IMR-90 (cell line): ENCODE data around the gene GIMAP7. TPM values are rescaled to one million over a fixed set of nuclear protein-coding genes. Genes with fewer than 3 reads are reported as not detected.

Experiments
- polyA plus RNA-seq, 3 experiments: library from polyadenylated mRNA; depleted of rRNA; stranded (reverse); fragments of >200 nt; gene quantifications; 2 replicates each; pipeline ENCODE4 v1.2.3, GENCODE V29; 2012; ENCODE audit warnings: low replicate concordance in 1 of 3
- total RNA-seq: library from RNA; depleted of rRNA; stranded (reverse); fragments of >200 nt; gene quantifications from 2 replicates; pipeline ENCODE4 v1.2.3, GENCODE V29; 2012; rRNA removed

Gene GIMAP7
- total and polyA plus RNA-seq, 2 of the 4 experiments (the other 2 are of a cell fraction): not detected

Other genes starting within 250 kb of the GIMAP7 start
- not detected in 2 replicates for gene LRRC61, start 191.5 kb upstream of the GIMAP7 start, total RNA-seq
- gene LRRC61, start 191.5 kb upstream of the GIMAP7 start, polyA plus RNA-seq (2012; rRNA removed): 0.06 and 0.07 TPM in 2 replicates
- not detected in 2 replicates for gene ACTR3C, start 191.3 kb upstream of the GIMAP7 start, total RNA-seq
- not detected in 2 replicates for gene ACTR3C, start 191.3 kb upstream of the GIMAP7 start, polyA plus RNA-seq (2012; rRNA removed)
- gene RARRES2, start 173.2 kb upstream of the GIMAP7 start, total RNA-seq: not detected in 2 replicates
- 1.4 and 1.6 TPM in 2 replicates for gene RARRES2, start 173.2 kb upstream of the GIMAP7 start, polyA plus RNA-seq (2012; rRNA removed)
- 19.4 and 20.6 TPM in 2 replicates for gene REPIN1, start 146.1 kb upstream of the GIMAP7 start, total RNA-seq
- 50.6 and 59.7 TPM in 2 replicates for gene REPIN1, start 146.1 kb upstream of the GIMAP7 start, polyA plus RNA-seq (2012; rRNA removed)
- 1.4 TPM in 2 replicates for gene ZNF775, start 135.5 kb upstream of the GIMAP7 start, total RNA-seq
- 2.6 and 4.0 TPM in 2 replicates for gene ZNF775, start 135.5 kb upstream of the GIMAP7 start, polyA plus RNA-seq (2012; rRNA removed)
- not detected in 2 replicates for gene GIMAP8, start 64.2 kb upstream of the GIMAP7 start, total RNA-seq
- not detected in 2 replicates for gene GIMAP8, start 64.2 kb upstream of the GIMAP7 start, polyA plus RNA-seq (2012; rRNA removed)
- not detected in 2 replicates for gene GIMAP4, start 52.5 kb downstream of the GIMAP7 start, total RNA-seq
- gene GIMAP4, start 52.5 kb downstream of the GIMAP7 start, polyA plus RNA-seq (2012; rRNA removed): not detected in 2 replicates
- not detected in 2 replicates for gene GIMAP6, start 117.5 kb downstream of the GIMAP7 start, total RNA-seq
- gene GIMAP6, start 117.5 kb downstream of the GIMAP7 start, polyA plus RNA-seq (2012; rRNA removed): not detected in 2 replicates
- gene GIMAP2, start 170.8 kb downstream of the GIMAP7 start, total RNA-seq: under 0.01 TPM in 1 of 2 replicates, not detected in the other
- gene GIMAP2, start 170.8 kb downstream of the GIMAP7 start, polyA plus RNA-seq (2012; rRNA removed): not detected in 2 replicates
- not detected in 2 replicates for gene GIMAP1, start 201.7 kb downstream of the GIMAP7 start, total RNA-seq
- gene GIMAP1, start 201.7 kb downstream of the GIMAP7 start, polyA plus RNA-seq (2012; rRNA removed): not detected in 2 replicates
- not detected in 2 replicates for gene GIMAP5, start 222.5 kb downstream of the GIMAP7 start, total RNA-seq
- not detected in 2 replicates for gene GIMAP5, start 222.5 kb downstream of the GIMAP7 start, polyA plus RNA-seq (2012; rRNA removed)